Tibial nerve (tissue), 4 donors: ENCODE measurements around the gene LRRN2.

Experiments
- EP300 ChIP-seq, 2 donors: sonication (generic); formaldehyde crosslinking; IDR thresholded peaks; one replicate each; pipeline ENCODE4 v1.6.1; 2017; ENCODE audit warnings: antibody characterized with exemption in 2 of 2, mild to moderate bottlenecking in 1 of 2
- POLR2A ChIP-seq, 2 donors: fragments of 450-650 bp; IDR thresholded peaks; one replicate each; pipeline ENCODE4 v1.6.1; 2017; ENCODE audit warnings: antibody characterized with exemption in 2 of 2, mild to moderate bottlenecking in 2 of 2, moderate library complexity in 2 of 2
- TF ChIP-seq, protein P1 (sequence below), 5 experiments: fragments of 200-600 bp in 3 of 5; fragments of 450-650 bp in 2 of 5; sonication (generic) in 3 of 5; IDR thresholded peaks; one replicate each; pipeline ENCODE4 v1.5.1; 2016 to 2019; ENCODE audit warnings: antibody characterized with exemption in 5 of 5, mild to moderate bottlenecking in 3 of 5, moderate library complexity in 2 of 5

DNA sequence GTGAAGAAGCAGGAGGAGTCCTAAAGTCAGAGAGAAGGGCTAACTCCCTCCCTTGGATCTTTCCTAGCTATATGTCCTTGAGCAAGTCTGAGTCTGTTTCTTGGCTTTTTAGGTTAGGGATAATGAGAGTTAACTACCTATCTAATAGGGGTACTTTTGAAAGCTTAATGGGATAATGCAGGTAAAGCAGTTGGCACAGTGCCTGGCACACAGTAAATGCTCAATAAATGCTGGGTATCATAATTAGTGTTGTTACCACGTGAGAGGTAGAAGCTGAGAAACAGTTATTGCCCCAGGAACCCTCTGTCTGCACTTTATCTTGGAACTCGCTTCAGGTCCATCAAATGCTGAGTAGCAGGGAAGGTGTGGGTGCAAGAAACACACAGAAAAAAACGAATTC is 5.5 kb downstream of the LRRN2 start:
- TF ChIP-seq EP300 (IDR thresholded peaks at IDR 0.05) (no peak), POLR2A (IDR thresholded peaks at IDR 0.05) (no peak)
- TF ChIP-seq, protein P1, sequence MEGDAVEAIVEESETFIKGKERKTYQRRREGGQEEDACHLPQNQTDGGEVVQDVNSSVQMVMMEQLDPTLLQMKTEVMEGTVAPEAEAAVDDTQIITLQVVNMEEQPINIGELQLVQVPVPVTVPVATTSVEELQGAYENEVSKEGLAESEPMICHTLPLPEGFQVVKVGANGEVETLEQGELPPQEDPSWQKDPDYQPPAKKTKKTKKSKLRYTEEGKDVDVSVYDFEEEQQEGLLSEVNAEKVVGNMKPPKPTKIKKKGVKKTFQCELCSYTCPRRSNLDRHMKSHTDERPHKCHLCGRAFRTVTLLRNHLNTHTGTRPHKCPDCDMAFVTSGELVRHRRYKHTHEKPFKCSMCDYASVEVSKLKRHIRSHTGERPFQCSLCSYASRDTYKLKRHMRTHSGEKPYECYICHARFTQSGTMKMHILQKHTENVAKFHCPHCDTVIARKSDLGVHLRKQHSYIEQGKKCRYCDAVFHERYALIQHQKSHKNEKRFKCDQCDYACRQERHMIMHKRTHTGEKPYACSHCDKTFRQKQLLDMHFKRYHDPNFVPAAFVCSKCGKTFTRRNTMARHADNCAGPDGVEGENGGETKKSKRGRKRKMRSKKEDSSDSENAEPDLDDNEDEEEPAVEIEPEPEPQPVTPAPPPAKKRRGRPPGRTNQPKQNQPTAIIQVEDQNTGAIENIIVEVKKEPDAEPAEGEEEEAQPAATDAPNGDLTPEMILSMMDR (IDR thresholded peaks at IDR 0.05), result no peak
